Trophoblast cell (in vitro differentiated cells and primary cell): ENCODE data around the gene SPON2.

Experiments
- DNase-seq, 2 donors: peaks; one replicate each; pipeline ENCODE4 v3.0.0-alpha.2; 2016
- H2AFZ ChIP-seq: 2 replicates; pipeline ENCODE4 v1.6.1; 2013; ENCODE audit warnings: low read length, moderate library complexity, mild to moderate bottlenecking; ENCODE audit not compliant: insufficient read depth, poor library complexity
- H2AK5ac ChIP-seq: 2 replicates; pipeline ENCODE4 v1.6.1; 2013; ENCODE audit warnings: mild to moderate bottlenecking, low read length
- H2BK120ac ChIP-seq: 2 replicates; pipeline ENCODE4 v1.6.1; 2013; ENCODE audit warnings: low read length, mild to moderate bottlenecking, moderate library complexity; ENCODE audit not compliant: insufficient read depth, poor library complexity
- H2BK12ac ChIP-seq: 2 replicates; pipeline ENCODE4 v1.6.1; 2013; ENCODE audit warnings: mild to moderate bottlenecking, low read length, moderate library complexity
- H2BK5ac ChIP-seq: 2 replicates; pipeline ENCODE4 v1.6.1; 2013; ENCODE audit warnings: low read length, low read depth, moderate library complexity, mild to moderate bottlenecking; ENCODE audit not compliant: poor library complexity
- H3K14ac ChIP-seq: 2 replicates; pipeline ENCODE4 v1.6.1; 2013; ENCODE audit warnings: mild to moderate bottlenecking, low read length
- H3K18ac ChIP-seq: 2 replicates; pipeline ENCODE4 v1.6.1; 2013; ENCODE audit warnings: mild to moderate bottlenecking, low read length
- H3K23ac ChIP-seq: 2 replicates; pipeline ENCODE4 v1.6.1; 2013; ENCODE audit warnings: low read length
- H3K27ac ChIP-seq: 2 replicates; pipeline ENCODE4 v1.5.1; 2013; ENCODE audit warnings: low read depth, mild to moderate bottlenecking, inconsistent platforms, low read length, moderate library complexity
- H3K27me3 ChIP-seq: 2 replicates; pipeline ENCODE4 v1.6.1; 2013; ENCODE audit warnings: inconsistent platforms, mild to moderate bottlenecking, low read length, moderate library complexity; ENCODE audit not compliant: insufficient read depth
- H3K36me3 ChIP-seq, 2 experiments: 1 replicate in 1 of 2; 2 replicates in 1 of 2; pipeline ENCODE4 v1.6.1; 2013; ENCODE audit warnings: low read length in 2 of 2, mild to moderate bottlenecking in 2 of 2, moderate library complexity in 1 of 2; ENCODE audit not compliant: insufficient read depth in 2 of 2, control insufficient read depth in 1 of 2
- H3K4ac ChIP-seq: 2 replicates; pipeline ENCODE4 v1.6.1; 2013; ENCODE audit warnings: low read depth, mild to moderate bottlenecking, low read length, moderate library complexity
- H3K4me1 ChIP-seq, 2 experiments: 1 replicate in 1 of 2; 2 replicates in 1 of 2; pipeline ENCODE4 v1.6.1; 2013; ENCODE audit warnings: low read length in 2 of 2, mild to moderate bottlenecking in 2 of 2, moderate library complexity in 1 of 2; ENCODE audit not compliant: insufficient read depth in 2 of 2, control insufficient read depth in 1 of 2
- H3K4me2 ChIP-seq: 2 replicates; pipeline ENCODE4 v1.6.1; 2013; ENCODE audit warnings: inconsistent platforms, mild to moderate bottlenecking, low read length, moderate library complexity
- H3K4me3 ChIP-seq: 2 replicates; pipeline ENCODE4 v1.5.1; 2013; ENCODE audit warnings: mild to moderate bottlenecking, low read depth, low read length, inconsistent platforms
- H3K79me1 ChIP-seq: one replicate; pipeline ENCODE4 v1.6.1; 2013; ENCODE audit warnings: low read length
- H3K79me2 ChIP-seq: 2 replicates; pipeline ENCODE4 v1.6.1; 2013; ENCODE audit warnings: low read length, mild to moderate bottlenecking; ENCODE audit not compliant: control insufficient read depth, insufficient read depth, poor library complexity
- H3K9ac ChIP-seq: 2 replicates; pipeline ENCODE4 v1.6.1; 2013; ENCODE audit warnings: mild to moderate bottlenecking, low read length
- H3K9me3 ChIP-seq: 2 replicates; pipeline ENCODE4 v1.6.1; 2013; ENCODE audit warnings: low read depth, mild to moderate bottlenecking, control low read depth, inconsistent platforms, low read length; ENCODE audit not compliant: insufficient read depth
- H4K12ac ChIP-seq: 2 replicates; pipeline ENCODE4 v1.6.1; 2013; ENCODE audit warnings: low read depth, mild to moderate bottlenecking, low read length, moderate library complexity
- H4K8ac ChIP-seq: 2 replicates; pipeline ENCODE4 v1.6.1; 2013; ENCODE audit warnings: low read depth, mild to moderate bottlenecking, low read length, moderate library complexity
- H4K91ac ChIP-seq: one replicate; pipeline ENCODE4 v1.6.1; 2013; ENCODE audit warnings: low read depth, mild to moderate bottlenecking, low read length, moderate library complexity
- WGBS: extraction: QIAGEN DNeasy Blood & Tissue Kit; methylation state at CpG from one replicate; pipeline ENCODE4 v1.1.7; 2013; ENCODE audit warnings: missing lambda C conversion rate; ENCODE audit not compliant: insufficient read length, insufficient coverage; ENCODE audit errors: extremely low coverage; 5-methylcytosine and 5-hydroxymethylcytosine counted together

Gene SPON2

DNA sequence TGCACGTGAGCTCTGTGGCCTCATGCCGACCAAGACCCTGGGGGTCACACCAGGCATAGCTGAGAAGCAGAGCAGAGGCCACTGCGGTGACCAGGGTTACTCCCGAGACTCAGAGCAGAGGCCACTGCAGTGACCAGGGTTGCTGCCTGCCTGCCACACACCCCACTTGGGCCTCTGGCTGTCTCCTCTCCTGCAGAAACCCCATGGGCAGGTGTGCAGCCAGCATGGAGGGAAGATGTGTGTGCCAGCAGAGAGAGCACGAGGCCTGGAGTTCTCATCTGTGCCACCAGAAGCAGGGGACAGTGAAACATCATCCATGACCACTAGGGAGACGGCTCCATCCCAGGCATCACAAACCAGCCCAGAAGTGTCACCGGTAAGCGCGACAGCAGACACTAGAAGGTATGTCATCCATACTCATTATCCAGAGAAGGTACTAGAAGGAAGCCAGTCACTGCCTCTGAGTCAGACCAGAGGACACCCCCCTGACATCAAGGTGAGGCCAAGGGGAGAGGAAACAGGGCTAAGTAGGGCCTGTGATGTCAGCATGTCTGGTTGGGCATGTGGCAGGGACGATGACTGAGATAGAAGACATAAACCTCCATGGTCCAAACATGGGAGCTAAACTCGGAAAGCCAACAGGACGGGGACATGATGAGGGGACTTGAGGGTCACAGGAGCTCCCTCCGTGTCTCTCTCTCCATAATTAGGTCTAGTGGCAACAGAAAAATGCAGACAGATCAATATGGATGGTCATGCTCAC, 24.2 kb upstream of the SPON2 start:
- Histone ChIP-seq H3K4me1 (peaks cover 0 to 10% of the 10 kb centered on the region in 2 experiments), H3K79me1 (no peaks in the 10 kb centered on the region), H3K14ac (no peak overlapping the region), H2BK5ac (no peak overlapping the region), H3K36me3 (no peaks in the 10 kb centered on the region), H2BK120ac (no peak overlapping the region), H2AK5ac (no peak overlapping the region), H2AFZ (no peak overlapping the region), H3K4me3 (no peak overlapping the region), H3K18ac (no peak overlapping the region), H4K91ac (no peak overlapping the region), H4K8ac (no peak overlapping the region), H3K4ac (no peak overlapping the region), H3K27me3 (no peaks in the 10 kb centered on the region), H3K27ac (no peak overlapping the region), H4K12ac (no peak overlapping the region), H3K4me2 (no peak overlapping the region), H3K23ac (no peak overlapping the region), H3K79me2 (no peaks in the 10 kb centered on the region), H2BK12ac (no peak overlapping the region), H3K9me3 (peaks cover 3% of the 10 kb centered on the region), H3K9ac (no peak overlapping the region)
- no peak for DNase-seq
- no CpG with 5 or more reads among the region's 13 CpGs for WGBS

DNA sequence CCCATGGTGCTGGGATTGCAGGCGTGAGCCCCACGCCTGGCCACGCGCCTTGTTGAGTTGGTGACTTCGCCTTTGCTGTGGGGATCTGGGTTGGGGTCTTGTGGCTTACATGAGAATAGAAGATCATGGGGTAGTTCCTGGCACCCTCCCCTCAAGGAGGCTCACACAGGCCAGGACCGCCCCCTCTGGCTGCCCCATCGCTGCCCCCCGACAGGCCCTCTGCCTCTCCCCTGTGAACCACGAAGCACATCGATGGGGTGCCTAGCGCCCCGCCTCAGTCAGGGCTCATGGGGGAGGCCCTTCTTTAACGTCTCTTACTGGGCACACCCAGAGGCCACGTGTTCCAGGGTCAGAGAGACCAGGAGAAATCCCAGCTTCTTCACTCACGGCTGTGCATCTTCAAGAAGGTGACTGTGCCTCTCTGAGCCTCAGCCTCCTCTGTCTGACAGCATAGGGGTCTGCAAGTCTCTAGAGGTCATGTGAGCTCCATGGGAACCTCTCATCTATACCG, 23.6 kb upstream of the SPON2 start:
- Histone ChIP-seq H3K4me1 (peaks cover 0 to 9% of the 10 kb centered on the region in 2 experiments), H3K18ac (no peak overlapping the region), H2BK5ac (no peak overlapping the region), H4K12ac (no peak overlapping the region), H3K79me1 (no peaks in the 10 kb centered on the region), H2AK5ac (no peak overlapping the region), H3K23ac (no peak overlapping the region), H3K9me3 (peaks cover 6% of the 10 kb centered on the region), H3K27ac (no peak overlapping the region), H3K27me3 (no peaks in the 10 kb centered on the region), H4K8ac (no peak overlapping the region), H3K4ac (no peak overlapping the region), H3K4me2 (no peak overlapping the region), H3K79me2 (no peaks in the 10 kb centered on the region), H3K36me3 (no peaks in the 10 kb centered on the region), H4K91ac (no peak overlapping the region), H2BK120ac (no peak overlapping the region), H3K4me3 (no peak overlapping the region), H3K14ac (no peak overlapping the region), H3K9ac (no peak overlapping the region), H2BK12ac (no peak overlapping the region), H2AFZ (no peak overlapping the region)
- no peak for DNase-seq
- WGBS, result no CpG with 5 or more reads among the region's 16 CpGs

DNA sequence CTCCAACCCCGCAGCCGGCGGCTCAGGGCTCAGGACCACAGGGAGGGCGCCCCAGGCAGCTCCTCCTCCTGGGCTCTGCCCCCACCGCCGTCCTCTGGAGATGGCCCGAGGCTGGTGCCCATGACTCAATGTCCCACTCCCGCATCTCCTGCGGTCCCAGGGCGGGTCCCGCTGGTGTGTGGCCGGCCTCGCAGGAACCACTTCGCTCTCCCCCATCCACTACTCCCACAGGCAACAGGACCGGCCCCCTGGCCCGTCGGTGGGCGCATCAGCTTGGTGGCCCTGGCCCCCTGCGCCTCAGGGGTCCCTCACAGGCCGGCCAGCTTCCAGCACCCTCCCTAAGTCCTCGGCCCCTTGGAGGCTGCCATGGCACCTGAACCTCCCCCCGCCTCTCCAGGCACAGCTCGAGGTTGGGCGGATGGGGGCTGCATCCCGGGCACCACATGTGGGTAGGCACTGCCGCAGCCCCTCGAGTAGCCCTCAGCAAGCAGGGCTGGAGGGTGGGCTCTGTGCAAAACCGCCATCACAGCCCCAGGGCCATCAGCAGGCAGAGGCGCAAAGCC, 22.8 kb upstream of the SPON2 start:
- Histone ChIP-seq H3K14ac (no peak overlapping the region), H3K27ac (no peak overlapping the region), H4K12ac (no peak overlapping the region), H2AFZ (no peak overlapping the region), H3K9me3 (peaks cover 6% of the 10 kb centered on the region), H4K91ac (no peak overlapping the region), H3K79me2 (no peaks in the 10 kb centered on the region), H3K23ac (no peak overlapping the region), H3K36me3 (no peaks in the 10 kb centered on the region), H2BK120ac (no peak overlapping the region), H2BK12ac (no peak overlapping the region), H2AK5ac (no peak overlapping the region), H3K4ac (no peak overlapping the region), H4K8ac (no peak overlapping the region), H3K27me3 (no peaks in the 10 kb centered on the region), H3K79me1 (no peaks in the 10 kb centered on the region), H3K4me1 (peaks cover 0 to 1% of the 10 kb centered on the region in 2 experiments), H3K4me3 (no peak overlapping the region), H3K9ac (no peak overlapping the region), H2BK5ac (no peak overlapping the region), H3K4me2 (no peak overlapping the region), H3K18ac (no peak overlapping the region)
- peak in 1 of 2 donors; percentile 44 for DNase-seq
- WGBS, result no CpG with 5 or more reads among the region's 29 CpGs

DNA sequence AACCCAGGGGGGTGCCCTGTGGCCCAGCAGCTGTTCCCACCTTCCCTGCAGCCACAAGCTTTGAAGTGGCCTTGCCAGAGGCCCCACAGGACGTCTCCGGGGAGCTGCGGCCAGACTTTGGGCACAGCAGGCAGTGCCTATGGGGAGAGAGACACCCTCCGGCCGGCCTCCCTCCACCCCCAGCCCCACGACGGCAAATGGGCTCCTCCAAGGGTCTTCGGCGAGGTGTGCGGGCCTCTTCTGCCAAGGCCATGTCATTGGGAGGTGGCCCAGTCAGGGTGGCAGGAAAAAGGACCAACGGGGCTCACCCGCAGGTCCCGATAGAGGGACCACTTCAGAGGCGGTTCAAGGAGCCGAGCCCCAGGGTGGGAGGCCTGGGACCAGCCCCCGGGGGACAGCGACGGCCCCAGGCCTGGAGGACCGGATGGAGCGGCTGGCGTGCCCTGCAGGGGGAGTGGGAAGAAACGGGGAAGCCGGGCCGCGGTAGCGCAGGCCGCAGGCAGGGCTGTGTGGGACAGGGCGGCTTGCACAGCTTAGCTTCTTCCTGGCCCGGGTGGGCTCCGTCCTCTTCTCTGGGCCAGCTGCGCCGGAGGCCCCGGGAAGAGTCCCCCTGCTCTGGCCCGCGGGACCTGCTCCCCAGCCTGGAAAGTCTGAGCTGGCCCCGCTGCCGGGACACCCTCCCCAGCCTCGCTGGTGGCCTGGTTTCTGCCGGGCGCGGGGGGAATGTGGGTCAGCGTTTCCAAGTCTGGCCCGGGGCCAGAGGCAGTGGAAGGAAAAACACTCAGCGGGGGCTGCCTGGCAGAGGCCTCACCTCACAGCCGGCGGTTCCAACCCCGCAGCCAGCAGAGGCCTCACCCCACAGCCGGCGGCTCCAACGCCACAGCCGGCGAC, 21.9 kb upstream of the SPON2 start:
- Histone ChIP-seq H3K4ac (no peak overlapping the region), H3K4me3 (no peak overlapping the region), H3K9ac (no peak overlapping the region), H2BK120ac (no peak overlapping the region), H3K14ac (no peak overlapping the region), H3K4me1 (no peaks in the 10 kb centered on the region), H3K36me3 (no peaks in the 10 kb centered on the region), H3K27ac (no peak overlapping the region), H3K79me2 (no peaks in the 10 kb centered on the region), H3K27me3 (no peaks in the 10 kb centered on the region), H2AK5ac (no peak overlapping the region), H4K12ac (no peak overlapping the region), H2AFZ (no peak overlapping the region), H2BK5ac (no peak overlapping the region), H3K4me2 (no peak overlapping the region), H4K91ac (no peak overlapping the region), H3K18ac (no peak overlapping the region), H3K79me1 (no peaks in the 10 kb centered on the region), H2BK12ac (no peak overlapping the region), H3K23ac (no peak overlapping the region), H4K8ac (no peak overlapping the region), H3K9me3 (peaks cover 6% of the 10 kb centered on the region)
- peak in 1 of 2 donors; percentile 17 for DNase-seq
- no CpG with 5 or more reads among the region's 52 CpGs for WGBS
